Neural cell (in vitro differentiated cells): Measurements from ENCODE around the gene AGRN. TPM values are rescaled to one million over a fixed set of nuclear protein-coding genes. Genes with fewer than 3 reads are reported as not detected.
"Not testable (repeated sequence)": the region's sequence is repeated elsewhere in the genome, so short reads cannot be mapped to it uniquely, and the experiment has no call there.

Source experiments
- H2AFZ ChIP-seq: fragments of 200-600, 300-800 bp; sonication (generic), shearing (Covaris generic); 2 replicates; pipeline ENCODE4 v1.6.0; 2014; ENCODE audit warnings: low read depth, mild to moderate bottlenecking, antibody characterized with exemption, low read length, moderate library complexity
- H3F3A ChIP-seq: fragments of 200-600 bp; shearing (Covaris generic); 2 replicates; pipeline ENCODE4 v1.6.1; 2016; ENCODE audit warnings: mild to moderate bottlenecking, moderate library complexity, mixed read lengths, antibody characterized with exemption, low read length; ENCODE audit not compliant: insufficient read depth, poor library complexity, severe bottlenecking
- H3K27ac ChIP-seq: fragments of 200-600, 300-800 bp; sonication (generic), shearing (Covaris generic); 2 replicates; pipeline ENCODE4 v1.5.1; 2014; ENCODE audit warnings: mild to moderate bottlenecking, low read length, moderate library complexity
- H3K27me3 ChIP-seq: fragments of 300-800, 200-600 bp; sonication (generic), shearing (Covaris generic); 2 replicates; pipeline ENCODE4 v1.6.0; 2014; ENCODE audit warnings: mild to moderate bottlenecking, low read depth, low read length, moderate library complexity; ENCODE audit not compliant: insufficient read depth
- H3K36me3 ChIP-seq: fragments of 300-800, 200-600 bp; sonication (generic), shearing (Covaris generic); 2 replicates; pipeline ENCODE4 v1.5.1; 2014; ENCODE audit warnings: mild to moderate bottlenecking, antibody characterized with exemption, low read length, moderate library complexity; ENCODE audit not compliant: insufficient read depth
- H3K4me2 ChIP-seq: fragments of 300-800, 200-600 bp; sonication (generic), shearing (Covaris generic); 2 replicates; pipeline ENCODE4 v1.6.0; 2014; ENCODE audit warnings: mild to moderate bottlenecking, low read length
- H3K4me3 ChIP-seq: fragments of 300-800, 200-600 bp; sonication (generic), shearing (Covaris generic); 2 replicates; pipeline ENCODE4 v1.5.1; 2014; ENCODE audit warnings: mild to moderate bottlenecking, low read length, moderate library complexity
- H3K79me2 ChIP-seq: fragments of 200-600 bp; shearing (Covaris generic); replicated peaks from 2 replicates; pipeline ENCODE4 v1.6.0; 2014; ENCODE audit warnings: mild to moderate bottlenecking, low read length, moderate library complexity; ENCODE audit not compliant: insufficient read depth
- H3K9ac ChIP-seq: fragments of 300-800, 200-600 bp; sonication (generic), shearing (Covaris generic); 2 replicates; pipeline ENCODE4 v1.6.1; 2016; ENCODE audit warnings: mild to moderate bottlenecking, low read length, mixed read lengths
- H3K9me2 ChIP-seq: fragments of 200-600 bp; shearing (Covaris generic); 2 replicates; pipeline ENCODE4 v1.6.1; 2016; ENCODE audit warnings: mild to moderate bottlenecking, low read length, mixed read lengths; ENCODE audit not compliant: insufficient read depth
- H3K9me3 ChIP-seq: fragments of 200-600, 300-800 bp; sonication (generic), shearing (Covaris generic); 2 replicates; pipeline ENCODE4 v1.6.1; 2016; ENCODE audit warnings: mild to moderate bottlenecking, mixed run types, low read length, moderate library complexity, mixed read lengths
- H4K20me1 ChIP-seq: fragments of 200-600 bp; shearing (Covaris generic); 2 replicates; pipeline ENCODE4 v1.6.1; 2016; ENCODE audit warnings: mild to moderate bottlenecking, mixed run types; ENCODE audit not compliant: insufficient read depth
- CTCF ChIP-seq: fragments of 450-650 bp; IDR thresholded peaks from 2 replicates; pipeline ENCODE4 v1.5.1; 2014; ENCODE audit warnings: antibody characterized with exemption, mild to moderate bottlenecking, moderate library complexity; ENCODE audit not compliant: poor library complexity, severe bottlenecking
- EP300 ChIP-seq: fragments of 450-650 bp; conservative IDR thresholded peaks from 2 replicates; pipeline ENCODE4 v1.6.1; 2014; ENCODE audit warnings: antibody characterized with exemption, mild to moderate bottlenecking, moderate library complexity; ENCODE audit not compliant: poor library complexity, severe bottlenecking
- EZH2 ChIP-seq: fragments of 200-600, 300-800 bp; shearing (Covaris generic), sonication (generic); IDR thresholded peaks from 2 replicates; pipeline ENCODE4 v1.6.1; 2014; ENCODE audit warnings: antibody characterized with exemption, low read length, borderline replicate concordance, mild to moderate bottlenecking; ENCODE audit not compliant: insufficient read depth, poor library complexity, severe bottlenecking
- MXI1 ChIP-seq: fragments of 450-650 bp; conservative IDR thresholded peaks from 2 replicates; pipeline ENCODE4 v1.6.1; 2014; ENCODE audit warnings: antibody characterized with exemption, mild to moderate bottlenecking; ENCODE audit not compliant: poor library complexity, severe bottlenecking
- POLR2AphosphoS5 ChIP-seq: IDR thresholded peaks from 2 replicates; pipeline ENCODE4 v1.6.1; 2012
- RAD21 ChIP-seq: fragments of 450-650 bp; conservative IDR thresholded peaks from 2 replicates; pipeline ENCODE4 v1.6.1; 2014; ENCODE audit warnings: antibody characterized with exemption, mild to moderate bottlenecking, moderate library complexity
- REST ChIP-seq: IDR thresholded peaks from 2 replicates; pipeline ENCODE4 v1.6.1; 2012; ENCODE audit warnings: borderline replicate concordance
- SMC3 ChIP-seq: fragments of 450-650 bp; conservative IDR thresholded peaks from 2 replicates; pipeline ENCODE4 v1.6.1; 2014; ENCODE audit warnings: antibody characterized with exemption, mild to moderate bottlenecking, moderate library complexity; ENCODE audit not compliant: poor library complexity
- TAF1 ChIP-seq: IDR thresholded peaks from 2 replicates; pipeline ENCODE4 v1.6.1; 2012; ENCODE audit warnings: low read depth
- polyA plus RNA-seq: library from polyadenylated mRNA; depleted of rRNA; stranded (reverse); fragments of >200 nt; gene quantifications from 2 replicates; pipeline ENCODE4 v1.2.3, GENCODE V29; 2014

AGRN gene
- polyA plus RNA-seq, 1 donor from 2014 or later: 104 TPM

GRCh38 chr1:1014799-1015681 lies 4.9 kb upstream of the AGRN start:
- no peak overlapping the region for H3K27ac ChIP-seq
- H3K9me2 ChIP-seq: no peaks in the 10 kb centered on the region
- no peaks in the 10 kb centered on the region for H3K9me3 ChIP-seq
- no peak for TF ChIP-seq EP300
- no peak for TF ChIP-seq SMC3
- no peak for TF ChIP-seq EZH2
- TF ChIP-seq RAD21: no peak
- no peak for TF ChIP-seq MXI1
- TF ChIP-seq CTCF: no peak
- TF ChIP-seq POLR2AphosphoS5: no peak
- TF ChIP-seq REST: no peak
- TF ChIP-seq TAF1: no peak
- H3K27me3 ChIP-seq: peaks cover 4% of the 10 kb centered on the region
- no peaks in the 10 kb centered on the region for H3K36me3 ChIP-seq
- H3K79me2 ChIP-seq: no peaks in the 10 kb centered on the region
- H3K9ac ChIP-seq: no peak overlapping the region
- no peaks in the 10 kb centered on the region for H4K20me1 ChIP-seq
- no peak overlapping the region for H3K4me2 ChIP-seq
- H3F3A ChIP-seq: no peaks in the 10 kb centered on the region
- H3K4me3 ChIP-seq: no peak overlapping the region
- no peak overlapping the region for H2AFZ ChIP-seq

- H3K4me3 ChIP-seq, H3K79me2 ChIP-seq, H3K36me3 ChIP-seq, H3F3A ChIP-seq, H3K27me3 ChIP-seq, H4K20me1 ChIP-seq, H3K9me3 ChIP-seq, H3K9me2 ChIP-seq, H3K9ac ChIP-seq, H3K4me2 ChIP-seq, H2AFZ ChIP-seq, H3K27ac ChIP-seq: not testable (repeated sequence)
These were observed 2.3 kb upstream of the AGRN start for GRCh38 chr1:1017397-1018320.

- H3K9ac ChIP-seq, H3K4me2 ChIP-seq, H3K4me3 ChIP-seq, H4K20me1 ChIP-seq, H3K36me3 ChIP-seq, H2AFZ ChIP-seq, H3F3A ChIP-seq, H3K9me3 ChIP-seq, H3K79me2 ChIP-seq, H3K27ac ChIP-seq, H3K27me3 ChIP-seq, H3K9me2 ChIP-seq: not testable (repeated sequence)
These were observed 1.6 kb upstream of the AGRN start for GRCh38 chr1:1018321-1018685.
